ENCODE results near the gene MYMX. TPM values are rescaled to one million over a fixed set of nuclear protein-coding genes. Genes with fewer than 3 reads are reported as not detected.

Gene MYMX

DNA sequence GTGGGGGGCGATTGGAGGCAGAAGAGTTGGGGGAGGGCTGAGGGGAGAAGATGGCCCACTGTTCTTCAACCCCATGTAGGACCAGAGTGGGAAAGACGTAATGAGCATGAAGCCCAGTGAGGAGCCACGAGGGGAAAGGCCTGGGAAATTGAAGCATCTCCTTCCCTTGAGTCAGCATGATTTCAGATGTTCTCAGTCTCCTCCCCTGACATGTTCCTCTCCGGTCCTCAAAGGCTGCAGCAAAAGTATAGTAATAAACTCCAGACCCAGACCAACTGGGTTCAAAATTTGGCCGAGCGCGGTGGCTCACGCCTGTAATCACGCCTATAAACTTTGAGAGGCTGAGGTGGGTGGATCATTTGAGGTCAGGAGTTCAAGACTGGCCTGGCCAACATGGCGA, 50.5 kb downstream of the MYMX start:
- Histone ChIP-seq H3K4me1 (ENCODE audit: control insufficient read depth, insufficient read depth, low read length) (peaks cover 24% of the 10 kb centered on the region), H3K4me2 (ENCODE audit: low read length) (no peak overlapping the region), H3K9me3 (replicated peaks; ENCODE audit: low read length) (no peaks in the 10 kb centered on the region), H3K4me3 (ENCODE audit: low read length) (no peak overlapping the region), H3K9ac (ENCODE audit: low read depth, low read length) (no peak overlapping the region), H3K36me3 (ENCODE audit: insufficient read depth, low read length) (no peaks in the 10 kb centered on the region), H3K27me3 (ENCODE audit: control insufficient read depth, insufficient read depth, low read length) (peaks cover 32% of the 10 kb centered on the region)

Small RNAs within 50 kb of the gene (small RNA-seq; reads per million reads assigned to genes)
- not detected for gene RN7SL811P

Data from skeletal muscle satellite cell (primary cell).